Measurements from ENCODE around the gene FLNB. TPM values are rescaled to one million over a fixed set of nuclear protein-coding genes. Genes with fewer than 3 reads are reported as not detected.

Gene FLNB
- total and polyA plus RNA-seq, 9 of the 15 experiments (the other 6 are each of a cell fraction or from before 2014, with no cell fraction given), result 9.4 to 48.1 (median 25.6) TPM

- peak; percentile 87 for TF ChIP-seq ATF4 (CRISPR knock-in tag; IDR thresholded peaks at IDR 0.05)
- TF ChIP-seq MAZ (CRISPR knock-in tag; conservative IDR thresholded peaks at IDR 0.05 in 1 of 2, IDR thresholded peaks at IDR 0.05 in 1 of 2), result peak in 1 of 2 experiments; percentile 17; a peak in 1 of 4 replicates
- peak; percentile 64 for TF ChIP-seq CBFA2T3 (IDR thresholded peaks at IDR 0.05)
- no peak for TF ChIP-seq PHB2 (IDR thresholded peaks at IDR 0.05; ENCODE audit: low read depth)
- no peak for TF ChIP-seq ZNF134 (CRISPR knock-in tag; conservative IDR thresholded peaks at IDR 0.05)
- 0 out of 2 replicates have a peak, but pooled peaks have one; percentile 28 for TF ChIP-seq POLR2G (IDR thresholded peaks at IDR 0.05; ENCODE audit: low read depth, low read length)
- TF ChIP-seq HMBOX1 (IDR thresholded peaks at IDR 0.05), result no peak
- no peak for TF ChIP-seq CBX1 (IDR thresholded peaks at IDR 0.05; ENCODE audit: low read depth)
- TF ChIP-seq CBX5 (IDR thresholded peaks at IDR 0.05; ENCODE audit: borderline replicate concordance, low read depth), result no peak
- TF ChIP-seq ZEB2 (IDR thresholded peaks at IDR 0.05), result peak; percentile 63; the same call in 1 of the 2 replicates
- TF ChIP-seq MEF2A (IDR thresholded peaks at IDR 0.05; ENCODE audit: control insufficient read depth, low read depth, low read length), result 0 out of 2 replicates have a peak, but pooled peaks have one; percentile 38
- no peak for TF ChIP-seq TAF9B (IDR thresholded peaks at IDR 0.05; ENCODE audit: partially characterized antibody)
- no peak for TF ChIP-seq ETV1 (tag; conservative IDR thresholded peaks at IDR 0.05; ENCODE audit: low read depth)
- peak; percentile 30; the same call in 1 of the 2 replicates for TF ChIP-seq POLR2AphosphoS5 (IDR thresholded peaks at IDR 0.05; ENCODE audit: control insufficient read depth, insufficient read depth, low read depth, low read length)
- no peak for TF ChIP-seq MAX (CRISPR knock-in tag; IDR thresholded peaks at IDR 0.05)
- TF ChIP-seq SPI1 (IDR thresholded peaks at IDR 0.05; ENCODE audit: borderline replicate concordance, low read depth, low read length), result peak; percentile 30; the same call in 1 of the 2 replicates
- peak; percentile 71; the same call in 1 of the 2 replicates for TF ChIP-seq SMARCA4 (IDR thresholded peaks at IDR 0.05)
- TF ChIP-seq KDM4B (IDR thresholded peaks at IDR 0.05; ENCODE audit: borderline replicate concordance in 2 of 2, low read depth in 1 of 2), result no peak
- TF ChIP-seq ZC3H4 (CRISPR knock-in tag; IDR thresholded peaks at IDR 0.05; ENCODE audit: borderline replicate concordance), result no peak
- no peak for TF ChIP-seq E2F8 (IDR thresholded peaks at IDR 0.05; ENCODE audit: low read depth, partially characterized antibody)
- no peak for TF ChIP-seq E2F5 (CRISPR knock-in tag; IDR thresholded peaks at IDR 0.05)
- TF ChIP-seq SRF (CRISPR knock-in tag; IDR thresholded peaks at IDR 0.05), result peak; percentile 96 to 99
These were observed 51.4 kb downstream of the FLNB start (continued) for GRCh38 chr3:58059349-58060321.

Measured in K562 (cell line).